Measurements from ENCODE around the gene PRDM11. TPM values are rescaled to one million over a fixed set of nuclear protein-coding genes. Genes with fewer than 3 reads are reported as not detected.

The PRDM11 gene
- total RNA-seq, 1 donor from 2014 or later = 13.1 TPM

DNA sequence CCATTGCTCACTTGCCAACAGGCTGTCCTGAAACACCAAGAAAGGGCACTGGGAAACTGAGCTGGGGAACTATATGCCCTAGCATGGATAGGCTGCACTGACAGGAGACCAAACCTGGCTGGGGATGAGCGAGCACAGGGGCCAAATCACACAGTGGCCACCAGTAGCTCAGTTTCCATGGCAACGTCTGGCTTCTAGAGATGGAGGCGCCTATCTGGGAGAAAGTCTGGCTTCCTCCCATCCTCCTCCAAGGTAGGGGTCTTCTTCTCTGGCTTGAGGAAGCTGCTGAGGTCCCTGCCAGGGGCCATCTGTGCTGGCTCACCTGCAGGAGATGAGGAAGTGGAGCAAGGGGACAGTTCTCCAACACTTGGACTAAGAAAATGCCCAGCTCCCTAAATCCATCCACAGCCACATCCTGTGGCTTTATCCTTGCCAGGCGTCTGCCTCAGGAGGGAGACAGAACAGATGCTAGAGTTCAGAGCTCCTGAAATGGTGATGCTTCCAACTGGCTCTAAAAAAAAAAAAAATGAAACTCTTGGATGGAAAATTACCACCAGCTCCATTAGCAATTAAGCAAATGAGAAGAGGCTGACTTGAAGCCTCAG, 91.4 kb downstream of the PRDM11 start:
- no peak overlapping the region for H3K4me3 Mint-ChIP-seq
- no peaks in the 10 kb centered on the region for H3K9me3 Mint-ChIP-seq
- H3K27me3 Mint-ChIP-seq (ENCODE audit: low read depth) = peaks cover 35% of the 10 kb centered on the region
- H3K4me1 Mint-ChIP-seq = no peaks in the 10 kb centered on the region
- TF ChIP-seq, protein P1, sequence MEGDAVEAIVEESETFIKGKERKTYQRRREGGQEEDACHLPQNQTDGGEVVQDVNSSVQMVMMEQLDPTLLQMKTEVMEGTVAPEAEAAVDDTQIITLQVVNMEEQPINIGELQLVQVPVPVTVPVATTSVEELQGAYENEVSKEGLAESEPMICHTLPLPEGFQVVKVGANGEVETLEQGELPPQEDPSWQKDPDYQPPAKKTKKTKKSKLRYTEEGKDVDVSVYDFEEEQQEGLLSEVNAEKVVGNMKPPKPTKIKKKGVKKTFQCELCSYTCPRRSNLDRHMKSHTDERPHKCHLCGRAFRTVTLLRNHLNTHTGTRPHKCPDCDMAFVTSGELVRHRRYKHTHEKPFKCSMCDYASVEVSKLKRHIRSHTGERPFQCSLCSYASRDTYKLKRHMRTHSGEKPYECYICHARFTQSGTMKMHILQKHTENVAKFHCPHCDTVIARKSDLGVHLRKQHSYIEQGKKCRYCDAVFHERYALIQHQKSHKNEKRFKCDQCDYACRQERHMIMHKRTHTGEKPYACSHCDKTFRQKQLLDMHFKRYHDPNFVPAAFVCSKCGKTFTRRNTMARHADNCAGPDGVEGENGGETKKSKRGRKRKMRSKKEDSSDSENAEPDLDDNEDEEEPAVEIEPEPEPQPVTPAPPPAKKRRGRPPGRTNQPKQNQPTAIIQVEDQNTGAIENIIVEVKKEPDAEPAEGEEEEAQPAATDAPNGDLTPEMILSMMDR (conservative IDR thresholded peaks at IDR 0.05) = no peak
- H3K27ac Mint-ChIP-seq (ENCODE audit: unreplicated experiment) = no peak overlapping the region
- no peak for DNase-seq (ENCODE audit: low read depth, low spot score)
- H3K36me3 Mint-ChIP-seq (ENCODE audit: low read depth) = no peaks in the 10 kb centered on the region

DNA sequence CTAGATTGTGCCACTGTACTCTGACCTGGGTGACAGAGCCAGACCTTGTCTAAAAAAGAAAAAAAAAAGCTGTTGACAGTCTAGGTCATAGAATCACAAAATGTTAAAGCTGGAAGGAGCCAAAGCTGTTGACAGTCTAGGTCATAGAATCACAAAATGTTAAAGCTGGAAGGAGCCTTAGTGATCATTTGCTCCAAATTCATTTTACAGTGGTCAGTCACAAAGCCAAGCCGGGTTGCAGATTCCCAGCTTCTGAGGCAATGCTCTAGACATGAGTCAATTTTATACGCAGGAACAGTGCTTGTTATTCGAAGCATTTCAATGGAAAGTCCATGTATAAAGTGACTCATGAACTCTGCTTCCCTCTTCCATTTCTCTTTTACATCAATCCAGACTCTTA, 92.3 kb downstream of the PRDM11 start:
- DNase-seq (ENCODE audit: low read depth, low spot score) = no peak
- Mint-ChIP-seq H3K36me3 (ENCODE audit: low read depth) (no peaks in the 10 kb centered on the region), H3K27me3 (ENCODE audit: low read depth) (peaks cover 35% of the 10 kb centered on the region)

DNA sequence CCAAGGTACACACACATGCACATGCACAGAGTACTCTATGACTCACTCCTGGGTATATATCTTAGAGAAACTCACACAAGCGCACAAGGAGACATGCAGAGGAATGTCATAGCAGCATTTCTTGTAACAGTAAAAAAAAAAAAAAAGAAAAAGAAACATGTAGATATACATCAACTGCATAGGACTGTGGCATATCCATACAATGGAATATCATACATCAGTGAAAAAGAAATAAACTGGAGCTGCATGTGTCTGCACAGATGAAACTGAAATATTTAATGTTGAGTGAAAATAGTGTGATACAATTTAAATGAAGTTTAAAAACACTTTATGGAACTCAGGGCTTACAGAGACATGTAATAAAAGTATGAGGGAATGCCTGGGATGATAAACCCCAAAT, 93.3 kb downstream of the PRDM11 start:
- no peaks in the 10 kb centered on the region for H3K36me3 Mint-ChIP-seq (ENCODE audit: low read depth)
- no peak for DNase-seq (ENCODE audit: low read depth, low spot score)
- no peak overlapping the region for H3K27ac Mint-ChIP-seq (ENCODE audit: unreplicated experiment)
- no peaks in the 10 kb centered on the region for H3K9me3 Mint-ChIP-seq
- TF ChIP-seq, protein P1 (conservative IDR thresholded peaks at IDR 0.05) = no peak
- H3K27me3 Mint-ChIP-seq (ENCODE audit: low read depth) = peaks cover 35% of the 10 kb centered on the region
- H3K4me3 Mint-ChIP-seq = no peak overlapping the region
- H3K4me1 Mint-ChIP-seq = no peaks in the 10 kb centered on the region

More for the DNA sequence above, 92.3 kb downstream of the PRDM11 start:
- Mint-ChIP-seq H3K27ac (ENCODE audit: unreplicated experiment) (no peak overlapping the region), H3K9me3 (no peaks in the 10 kb centered on the region), H3K4me1 (no peaks in the 10 kb centered on the region), H3K4me3 (no peak overlapping the region)
- TF ChIP-seq, protein P1 (conservative IDR thresholded peaks at IDR 0.05) = no peak

DNA sequence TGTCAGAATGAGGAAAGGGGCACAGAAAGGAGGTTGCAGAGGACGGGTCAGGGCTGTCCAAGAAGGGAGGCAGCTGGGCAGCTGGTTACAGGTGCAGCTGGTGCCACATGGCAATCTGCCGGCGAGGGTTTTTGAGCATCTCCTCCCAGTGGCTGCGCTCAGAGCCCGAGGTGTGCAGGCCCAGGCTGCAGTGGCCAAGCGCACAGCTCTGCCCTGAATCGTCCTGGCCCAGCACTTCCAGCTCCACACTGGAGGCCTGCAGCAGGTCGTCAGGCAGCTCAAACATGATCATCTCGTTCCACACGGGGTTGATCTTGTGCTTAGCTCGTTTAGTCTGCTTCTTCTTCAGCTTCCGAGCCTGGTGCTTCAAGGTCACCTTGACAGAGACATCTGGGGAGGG, 97.5 kb downstream of the PRDM11 start:
- no peak overlapping the region for H3K27ac Mint-ChIP-seq (ENCODE audit: unreplicated experiment)
- peaks cover 5% of the 10 kb centered on the region for H3K4me1 Mint-ChIP-seq
- peaks cover 1% of the 10 kb centered on the region for H3K27me3 Mint-ChIP-seq (ENCODE audit: low read depth)
- no peaks in the 10 kb centered on the region for H3K36me3 Mint-ChIP-seq (ENCODE audit: low read depth)
- TF ChIP-seq, protein P1 (conservative IDR thresholded peaks at IDR 0.05) = no peak
- DNase-seq (ENCODE audit: low read depth, low spot score) = no peak
- H3K9me3 Mint-ChIP-seq = no peaks in the 10 kb centered on the region
- H3K4me3 Mint-ChIP-seq = no peak overlapping the region

DNA sequence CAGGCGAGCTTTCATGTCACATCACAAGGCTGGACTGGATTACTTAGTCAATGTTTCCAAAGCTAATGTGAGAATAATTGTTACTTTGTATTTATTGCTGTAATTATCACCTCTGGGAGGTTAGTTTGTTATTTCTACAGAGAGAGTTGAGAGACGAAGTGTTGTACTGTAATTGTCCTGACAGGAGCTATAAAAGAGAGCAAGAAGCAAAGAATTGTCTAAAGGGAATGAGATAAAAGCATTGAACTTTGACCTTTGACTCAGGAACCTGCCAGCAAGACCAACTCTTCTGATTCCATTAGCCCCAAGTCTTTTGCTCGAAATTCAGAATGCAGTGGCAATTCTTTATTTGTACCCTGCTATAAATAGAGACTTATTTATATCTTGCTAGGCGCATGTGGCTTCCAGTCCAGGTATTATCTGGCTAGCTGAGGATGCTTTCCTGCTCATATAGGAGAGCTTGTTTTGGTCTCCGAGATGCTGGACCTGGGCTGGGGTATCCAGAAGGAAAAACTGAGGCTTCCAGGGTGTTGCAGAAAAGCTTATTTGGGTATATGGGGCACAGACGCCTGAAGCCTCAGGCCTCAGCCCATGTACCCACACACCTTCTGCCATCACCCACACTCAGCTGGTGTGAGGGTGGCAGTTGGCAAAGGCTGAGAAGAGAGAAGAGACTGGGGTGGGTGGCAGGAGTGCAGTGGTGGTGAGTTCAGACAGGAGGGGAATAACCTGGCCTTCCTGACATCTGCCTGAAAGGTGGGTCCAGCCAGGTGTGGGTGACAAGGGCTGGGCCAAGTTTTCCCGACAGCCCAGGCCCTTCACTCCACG, 99.0 kb downstream of the PRDM11 start:
- H3K4me3 Mint-ChIP-seq = no peak overlapping the region

More for the DNA sequence above, 99.0 kb downstream of the PRDM11 start:
- TF ChIP-seq, protein P1 (conservative IDR thresholded peaks at IDR 0.05) = no peak
- Mint-ChIP-seq H3K27me3 (ENCODE audit: low read depth) (peaks cover 2% of the 10 kb centered on the region), H3K9me3 (no peaks in the 10 kb centered on the region), H3K36me3 (ENCODE audit: low read depth) (no peaks in the 10 kb centered on the region), H3K4me1 (peaks cover 5% of the 10 kb centered on the region), H3K27ac (ENCODE audit: unreplicated experiment) (no peak overlapping the region)
- no peak for DNase-seq (ENCODE audit: low read depth, low spot score)

Measured in neural crest cell (in vitro differentiated cells).